Fibroblast of skin of back (primary cell): ENCODE data around the gene SOX2.

Experiments
- DNase-seq: peaks from one replicate; pipeline ENCODE4 v3.0.0-alpha.2; 2013

The SOX2 gene

DNA sequence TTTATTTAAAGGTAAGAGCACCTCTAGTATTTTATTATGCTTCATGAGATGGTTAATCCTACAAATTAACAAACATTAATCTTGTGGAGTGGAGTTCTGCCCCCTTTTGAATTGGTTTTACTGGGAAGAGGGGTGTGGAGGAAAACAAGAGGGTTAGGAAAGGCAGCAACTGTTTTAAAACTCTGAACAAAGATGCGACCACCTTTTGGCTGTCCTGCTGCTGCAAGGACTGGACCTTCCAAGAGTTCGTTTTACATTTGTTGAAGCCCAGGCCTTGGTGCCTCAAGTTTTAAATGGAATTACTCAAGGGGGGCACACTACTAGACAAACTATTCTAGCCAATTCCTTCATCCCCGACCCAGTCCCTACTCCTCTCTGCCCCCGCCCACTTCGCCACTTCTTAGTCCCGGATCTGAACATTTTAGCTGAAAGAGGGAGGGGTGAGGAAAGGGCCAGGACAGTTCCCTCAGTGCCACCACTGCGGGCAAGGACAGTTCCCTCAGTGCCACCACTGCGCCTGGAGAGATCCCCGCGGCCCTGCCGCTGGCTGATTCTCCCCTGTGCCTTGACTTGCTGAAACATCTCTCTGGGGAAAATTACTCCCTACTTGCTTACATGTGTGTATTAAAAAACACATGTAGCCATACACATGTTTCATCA is 11.2 kb downstream of the SOX2 start:
- no peak for DNase-seq

DNA sequence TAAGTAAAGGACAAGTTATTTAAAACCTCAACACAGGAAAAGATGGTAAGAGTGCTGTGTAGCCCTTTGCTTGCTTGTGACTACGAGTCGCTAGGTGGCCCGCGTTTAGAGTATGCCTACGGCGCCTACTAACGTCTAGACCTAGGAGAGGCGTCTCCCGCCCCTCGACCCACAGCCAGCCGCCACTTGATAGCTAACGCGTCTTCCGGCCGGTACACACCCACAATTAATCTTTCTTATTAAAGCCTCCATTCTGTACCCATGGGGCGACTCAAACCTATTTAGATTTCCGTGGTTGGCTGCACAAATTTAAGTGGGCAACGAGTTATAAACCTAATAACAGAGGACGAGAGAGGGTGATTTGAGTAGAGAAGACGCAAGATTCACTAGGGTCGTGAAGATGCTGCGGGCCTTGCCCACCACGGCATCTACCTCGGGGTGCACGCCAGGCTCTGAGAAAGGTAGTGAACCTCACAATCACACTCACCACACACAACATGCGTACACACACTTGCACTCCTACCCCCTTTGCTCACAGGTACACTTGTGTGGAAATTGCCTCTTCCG is 12.0 kb downstream of the SOX2 start:
- DNase-seq, result no peak

GRCh38 chr3:181724192-181724965 is 12.7 kb downstream of the SOX2 start:
- DNase-seq, result no peak

DNA sequence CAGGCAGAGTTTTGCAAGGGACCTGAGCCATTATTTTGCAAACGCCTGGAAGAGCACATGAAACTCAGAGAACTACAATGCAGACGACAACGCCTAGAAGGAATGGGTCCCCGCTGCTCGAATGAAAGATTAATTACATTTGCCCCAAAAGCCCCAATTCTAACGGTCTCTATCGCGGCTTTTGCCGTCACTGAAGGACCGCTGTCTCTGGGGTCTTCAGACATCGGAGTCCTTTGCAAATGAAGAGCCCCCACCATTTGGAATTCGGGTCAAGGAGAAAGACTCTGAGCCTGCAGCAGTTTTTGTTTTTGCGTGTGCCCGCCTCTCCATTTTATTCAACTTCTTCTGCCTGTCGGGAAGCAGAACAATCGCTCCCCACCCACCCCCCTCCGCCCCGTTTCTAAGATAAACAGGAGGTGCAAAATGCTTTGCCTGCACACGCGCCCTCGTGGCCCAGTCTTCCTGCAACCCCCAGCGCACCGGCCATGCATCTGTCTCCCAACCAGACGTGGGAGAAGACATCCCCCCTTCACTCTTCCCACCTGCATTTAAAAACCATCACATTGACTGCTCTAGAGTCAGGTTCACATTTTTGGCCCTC is 13.5 kb downstream of the SOX2 start:
- DNase-seq, result no peak

DNA sequence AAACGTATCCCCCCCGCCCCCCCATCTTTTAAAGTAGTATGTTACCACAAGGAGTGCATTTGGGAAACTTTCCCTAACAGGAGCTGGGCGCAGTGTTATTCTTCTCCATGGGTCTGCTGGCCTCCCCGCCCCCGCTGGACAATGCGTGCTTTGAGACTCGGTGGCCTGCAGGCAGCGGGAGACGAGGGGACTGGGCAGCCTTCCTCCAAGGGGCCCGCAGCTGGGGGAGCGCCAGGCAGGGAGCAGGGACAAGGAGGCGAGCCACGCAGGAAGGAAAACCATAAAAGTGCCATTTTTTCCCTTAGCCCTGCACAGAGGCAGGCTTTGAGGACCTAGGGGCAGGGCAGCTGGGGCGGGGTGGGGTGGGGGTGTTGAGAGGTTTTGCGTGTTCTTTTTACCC is 14.1 kb downstream of the SOX2 start:
- no peak for DNase-seq

GRCh38 chr3:181726351-181727330 is 14.9 kb downstream of the SOX2 start:
- no peak for DNase-seq

GRCh38 chr3:181727341-181728032 is 15.8 kb downstream of the SOX2 start:
- no peak for DNase-seq

GRCh38 chr3:181728470-181729340 is 17.0 kb downstream of the SOX2 start:
- DNase-seq, result no peak

- no peak for DNase-seq
These were observed 17.7 kb downstream of the SOX2 start for GRCh38 chr3:181729341-181729869.

GRCh38 chr3:181730316-181730715 is 18.6 kb downstream of the SOX2 start:
- DNase-seq, result no peak

DNA sequence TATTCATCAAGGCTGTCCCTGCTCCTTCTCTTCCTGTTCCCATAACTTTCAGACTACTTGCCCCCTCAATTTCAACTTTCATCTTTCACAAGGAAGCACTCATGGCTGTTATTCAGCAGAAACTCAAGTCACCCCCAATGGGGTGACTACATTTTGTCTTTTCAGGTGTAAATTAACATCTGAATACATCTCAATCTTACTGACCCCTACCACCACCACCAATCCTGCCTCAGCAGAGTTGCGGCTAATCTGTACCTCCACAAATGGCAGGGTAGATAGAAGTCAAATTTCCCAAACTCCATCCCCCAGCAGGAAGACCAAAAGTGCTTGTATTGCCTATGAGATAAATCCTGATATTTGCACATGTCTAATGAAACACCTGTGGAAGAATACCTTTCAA is 19.2 kb downstream of the SOX2 start:
- DNase-seq, result no peak

DNA sequence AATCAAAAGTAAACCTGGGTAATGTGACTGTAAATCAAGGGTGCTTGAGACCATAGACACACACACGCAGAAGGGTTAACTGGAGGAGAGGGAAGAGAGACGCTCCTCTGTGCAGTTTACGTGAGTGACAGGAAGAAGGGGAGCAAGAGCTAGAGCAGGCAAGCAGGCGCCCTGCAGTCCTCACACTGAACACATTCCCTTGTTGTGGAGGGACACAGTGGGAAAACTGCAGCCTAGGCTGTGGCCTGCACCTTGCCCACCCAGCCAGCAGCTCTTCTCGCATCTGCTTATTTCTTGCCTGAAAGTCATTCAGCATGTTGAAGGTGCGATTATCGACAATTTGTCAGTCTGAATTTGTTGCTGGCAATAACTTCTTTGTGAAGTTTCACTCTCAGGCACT is 24.2 kb downstream of the SOX2 start:
- no peak for DNase-seq

GRCh38 chr3:181738551-181738950 is 26.8 kb downstream of the SOX2 start:
- no peak for DNase-seq

GRCh38 chr3:181739628-181740027 is 27.9 kb downstream of the SOX2 start:
- peak; percentile 13 for DNase-seq

- DNase-seq, result no peak
These were observed 29.7 kb downstream of the SOX2 start for GRCh38 chr3:181741417-181741816.

- no peak for DNase-seq
These were observed 40.5 kb downstream of the SOX2 start for GRCh38 chr3:181752202-181752671.

GRCh38 chr3:181753391-181753790 is 41.7 kb downstream of the SOX2 start:
- DNase-seq, result no peak

- no peak for DNase-seq
These were observed 44.2 kb downstream of the SOX2 start for GRCh38 chr3:181755959-181756358.

GRCh38 chr3:181756645-181757297 is 45.0 kb downstream of the SOX2 start:
- no peak for DNase-seq
